Endothelial cell (in vitro differentiated cells): ENCODE data around the gene ACE2. TPM values are rescaled to one million over a fixed set of nuclear protein-coding genes. Genes with fewer than 3 reads are reported as not detected.

Experiments used
- DNase-seq: peaks from one replicate; pipeline ENCODE4 v3.0.0; 2021; ENCODE audit warnings: low spot score
- H3K27ac Mint-ChIP-seq: one replicate; pipeline ENCODE4 v1.8.0; 2021; ENCODE audit warnings: mixed read lengths, inconsistent platforms; ENCODE audit not compliant: unreplicated experiment
- H3K27me3 Mint-ChIP-seq: one replicate; pipeline ENCODE4 v1.8.0; 2021; ENCODE audit warnings: mild to moderate bottlenecking, moderate library complexity, mixed read lengths, inconsistent platforms; ENCODE audit not compliant: unreplicated experiment
- H3K36me3 Mint-ChIP-seq: one replicate; pipeline ENCODE4 v1.8.0; 2021; ENCODE audit warnings: mild to moderate bottlenecking, low read depth, mixed read lengths, inconsistent platforms; ENCODE audit not compliant: unreplicated experiment
- H3K4me1 Mint-ChIP-seq: one replicate; pipeline ENCODE4 v1.8.0; 2021; ENCODE audit warnings: mild to moderate bottlenecking, mixed read lengths, inconsistent platforms; ENCODE audit not compliant: unreplicated experiment
- H3K4me3 Mint-ChIP-seq: one replicate; pipeline ENCODE4 v1.8.0; 2021; ENCODE audit warnings: mild to moderate bottlenecking, mixed read lengths, inconsistent platforms; ENCODE audit not compliant: unreplicated experiment
- H3K9me3 Mint-ChIP-seq: one replicate; pipeline ENCODE4 v1.8.0; 2021; ENCODE audit warnings: mixed read lengths, inconsistent platforms; ENCODE audit not compliant: unreplicated experiment
- total RNA-seq: library from RNA; stranded (reverse); fragmentation: NEBNext Ultra II Directional; extraction: Animal tissue kit (Norgen Biotek cat#: 25700); gene quantifications from one replicate; pipeline ENCODE4 v1.2.1, GENCODE V29; 2021; ENCODE audit not compliant: unreplicated experiment
- TF ChIP-seq, protein P1 (sequence below): fragments of 200-600 bp; sonication (generic); IDR thresholded peaks from one replicate; pipeline ENCODE4 v1.5.0; 2021; ENCODE audit warnings: antibody characterized with exemption; ENCODE audit not compliant: unreplicated experiment

Gene ACE2
- total RNA-seq, 1 donor from 2014 or later = not detected

DNA sequence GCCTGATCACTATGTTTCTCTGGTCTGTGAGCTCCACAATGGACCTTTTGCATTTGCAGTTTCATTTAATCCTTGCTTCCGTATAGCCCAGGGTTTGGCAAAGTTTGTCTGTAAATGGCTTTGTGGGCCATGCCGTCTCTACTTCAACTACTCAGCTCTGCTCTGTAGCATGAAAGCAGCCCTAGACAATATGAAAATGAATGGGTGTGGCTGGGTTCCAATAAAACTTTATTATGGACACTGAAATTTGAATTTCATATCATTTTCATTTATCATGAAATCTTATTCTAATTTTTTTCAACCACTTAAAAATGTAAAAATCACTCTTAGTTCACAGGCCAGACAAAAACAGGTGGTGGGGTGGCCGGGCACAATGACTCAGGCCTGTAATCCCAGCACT lies 41.5 kb downstream of the ACE2 start:
- Mint-ChIP-seq H3K27ac (no peak overlapping the region), H3K4me1 (no peaks in the 10 kb centered on the region), H3K36me3 (no peaks in the 10 kb centered on the region), H3K9me3 (no peaks in the 10 kb centered on the region), H3K27me3 (no peaks in the 10 kb centered on the region), H3K4me3 (no peak overlapping the region)
- TF ChIP-seq, protein P1, sequence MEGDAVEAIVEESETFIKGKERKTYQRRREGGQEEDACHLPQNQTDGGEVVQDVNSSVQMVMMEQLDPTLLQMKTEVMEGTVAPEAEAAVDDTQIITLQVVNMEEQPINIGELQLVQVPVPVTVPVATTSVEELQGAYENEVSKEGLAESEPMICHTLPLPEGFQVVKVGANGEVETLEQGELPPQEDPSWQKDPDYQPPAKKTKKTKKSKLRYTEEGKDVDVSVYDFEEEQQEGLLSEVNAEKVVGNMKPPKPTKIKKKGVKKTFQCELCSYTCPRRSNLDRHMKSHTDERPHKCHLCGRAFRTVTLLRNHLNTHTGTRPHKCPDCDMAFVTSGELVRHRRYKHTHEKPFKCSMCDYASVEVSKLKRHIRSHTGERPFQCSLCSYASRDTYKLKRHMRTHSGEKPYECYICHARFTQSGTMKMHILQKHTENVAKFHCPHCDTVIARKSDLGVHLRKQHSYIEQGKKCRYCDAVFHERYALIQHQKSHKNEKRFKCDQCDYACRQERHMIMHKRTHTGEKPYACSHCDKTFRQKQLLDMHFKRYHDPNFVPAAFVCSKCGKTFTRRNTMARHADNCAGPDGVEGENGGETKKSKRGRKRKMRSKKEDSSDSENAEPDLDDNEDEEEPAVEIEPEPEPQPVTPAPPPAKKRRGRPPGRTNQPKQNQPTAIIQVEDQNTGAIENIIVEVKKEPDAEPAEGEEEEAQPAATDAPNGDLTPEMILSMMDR = no peak
- DNase-seq = no peak

DNA sequence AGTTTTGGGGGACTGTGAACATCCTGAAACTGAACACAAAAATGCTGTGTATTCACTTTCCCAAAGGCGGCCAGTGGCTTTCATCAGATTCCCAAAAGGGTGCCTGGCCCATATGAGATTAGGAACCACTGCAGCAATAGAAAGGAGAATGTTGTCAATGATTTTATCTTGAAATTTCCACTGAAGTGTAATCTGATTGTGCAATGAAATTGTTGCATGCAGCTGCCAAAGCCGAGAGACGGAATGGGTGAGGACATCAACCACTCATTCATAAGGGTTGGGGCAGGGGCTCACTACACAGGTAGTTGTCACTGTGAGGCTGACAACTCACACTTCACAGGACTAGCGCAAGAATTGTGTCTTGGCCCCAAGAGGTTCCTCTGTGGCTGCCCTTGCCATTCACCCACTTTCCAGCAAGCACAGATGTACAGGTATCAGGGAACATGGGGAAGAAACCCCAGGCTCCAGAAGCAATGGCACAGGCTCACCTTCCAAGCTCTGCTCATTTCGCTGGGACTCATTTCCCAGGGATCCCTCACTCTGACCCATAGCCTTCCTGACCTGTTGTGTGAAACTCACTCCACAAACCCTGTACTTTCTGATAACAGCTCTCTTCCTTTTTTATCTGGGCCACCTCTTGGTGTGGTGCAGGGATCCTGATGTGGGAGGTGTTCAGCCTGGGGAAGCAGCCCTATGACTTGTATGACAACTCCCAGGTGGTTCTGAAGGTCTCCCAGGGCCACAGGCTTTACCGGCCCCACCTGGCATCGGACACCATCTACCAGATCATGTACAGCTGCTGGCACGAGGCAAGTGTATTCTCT lies 51.4 kb downstream of the ACE2 start:
- no peaks in the 10 kb centered on the region for H3K27me3 Mint-ChIP-seq
- TF ChIP-seq, protein P1 = no peak
- H3K27ac Mint-ChIP-seq = no peak overlapping the region
- H3K4me3 Mint-ChIP-seq = no peak overlapping the region
- no peak for DNase-seq
- H3K36me3 Mint-ChIP-seq = no peaks in the 10 kb centered on the region
- H3K9me3 Mint-ChIP-seq = no peaks in the 10 kb centered on the region
- no peaks in the 10 kb centered on the region for H3K4me1 Mint-ChIP-seq

DNA sequence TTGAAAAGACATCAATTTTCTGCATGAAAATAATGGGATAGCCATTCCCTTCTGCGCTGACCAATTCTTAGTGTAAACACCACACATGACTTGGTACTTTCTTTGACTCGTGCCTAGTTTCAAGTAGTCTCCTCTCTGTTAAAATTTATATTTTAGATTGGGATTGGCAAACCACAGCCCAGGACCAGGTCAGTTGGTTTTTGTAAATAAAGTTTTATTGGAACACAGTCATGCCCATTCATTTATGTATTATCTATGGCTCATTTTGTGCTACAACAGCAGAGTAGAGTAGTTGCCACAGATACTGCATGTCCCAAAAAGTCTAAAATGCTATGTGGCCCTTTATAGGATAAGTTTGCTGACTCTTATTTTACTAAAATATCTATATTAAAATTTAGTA lies 53.4 kb downstream of the ACE2 start:
- H3K9me3 Mint-ChIP-seq = no peaks in the 10 kb centered on the region
- TF ChIP-seq, protein P1 = no peak
- H3K4me3 Mint-ChIP-seq = no peak overlapping the region
- no peaks in the 10 kb centered on the region for H3K36me3 Mint-ChIP-seq
- no peaks in the 10 kb centered on the region for H3K4me1 Mint-ChIP-seq
- DNase-seq = no peak
- H3K27ac Mint-ChIP-seq = no peak overlapping the region
- H3K27me3 Mint-ChIP-seq = no peaks in the 10 kb centered on the region

DNA sequence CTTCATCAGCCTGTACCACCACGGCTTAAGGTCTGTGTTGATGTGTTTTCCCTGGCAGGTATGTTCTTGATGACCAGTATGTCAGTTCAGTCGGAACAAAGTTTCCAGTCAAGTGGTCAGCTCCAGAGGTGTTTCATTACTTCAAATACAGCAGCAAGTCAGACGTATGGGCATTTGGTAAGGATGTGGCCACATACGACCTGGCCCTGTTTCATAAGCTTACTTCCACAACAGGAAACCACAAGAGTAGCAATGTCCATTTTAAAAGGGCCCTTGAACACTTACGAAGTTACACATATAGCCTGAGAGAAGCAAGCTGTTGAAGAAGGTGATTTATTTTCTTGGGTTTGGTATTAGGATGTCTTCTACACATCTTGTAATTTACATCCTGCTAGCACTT lies 54.0 kb downstream of the ACE2 start:
- H3K9me3 Mint-ChIP-seq = no peaks in the 10 kb centered on the region
- H3K27ac Mint-ChIP-seq = no peak overlapping the region
- H3K4me1 Mint-ChIP-seq = no peaks in the 10 kb centered on the region
- H3K27me3 Mint-ChIP-seq = no peaks in the 10 kb centered on the region
- no peak overlapping the region for H3K4me3 Mint-ChIP-seq
- H3K36me3 Mint-ChIP-seq = no peaks in the 10 kb centered on the region
- TF ChIP-seq, protein P1 = no peak
- DNase-seq = no peak

DNA sequence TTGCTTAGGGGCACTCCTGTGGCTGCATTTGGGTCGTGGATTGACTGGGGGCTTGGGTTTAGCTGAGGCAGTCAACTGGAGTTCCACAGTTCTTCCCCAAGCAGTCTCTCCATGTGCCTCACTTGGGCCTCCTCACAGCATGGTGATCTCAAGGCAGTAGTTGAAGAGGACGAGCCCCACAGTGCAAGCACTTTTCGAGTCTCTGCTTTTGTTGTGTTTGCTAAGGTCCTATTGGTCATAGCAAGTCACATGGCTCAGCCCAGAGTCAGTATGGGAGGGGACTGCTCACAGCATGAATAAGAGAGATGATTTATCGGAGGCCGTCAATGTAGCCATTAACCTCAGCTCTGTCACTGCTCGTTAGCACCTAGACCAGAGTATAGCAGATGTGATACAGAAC lies 70.4 kb downstream of the ACE2 start:
- no peak for DNase-seq
- no peaks in the 10 kb centered on the region for H3K9me3 Mint-ChIP-seq
- H3K27ac Mint-ChIP-seq = no peak overlapping the region
- TF ChIP-seq, protein P1 = no peak
- no peaks in the 10 kb centered on the region for H3K27me3 Mint-ChIP-seq
- H3K36me3 Mint-ChIP-seq = no peaks in the 10 kb centered on the region
- peaks cover 1% of the 10 kb centered on the region for H3K4me1 Mint-ChIP-seq
- no peak overlapping the region for H3K4me3 Mint-ChIP-seq
